Measurements from ENCODE around the gene KRTAP10-5.

GRCh38 chr21:44599264-44600029, 19.0 kb upstream of the KRTAP10-5 start:
- TF ChIP-seq CTCF (IDR thresholded peaks at IDR 0.05 in 4 of 5, conservative IDR thresholded peaks at IDR 0.05 in 1 of 5) (no peak), POLR2A (IDR thresholded peaks at IDR 0.05) (no peak)

Measured in gastrocnemius medialis (tissue), 4 donors.